WTC11 (cell line): ENCODE results near the gene SLC25A21. TPM values are rescaled to one million over a fixed set of nuclear protein-coding genes. Genes with fewer than 3 reads are reported as not detected.

Experiments used
- ATAC-seq: fragments of 200-7000 bp; cut with Tn5 transposase; 2 replicates; pipeline ENCODE4 v1.10.0; 2021; ENCODE audit warnings: mild to moderate bottlenecking, moderate library complexity
- CTCF ChIA-PET: fragments of 300-600 bp; sonication (Branson Sonifier 250); formaldehyde crosslinking; loops from one replicate; lab custom pipeline; 2021; ENCODE audit warnings: antibody characterized with exemption; lab: Charles Lee
- POLR2A ChIA-PET: fragments of 350-600 bp; sonication (Branson Sonifier 250); formaldehyde crosslinking; loops from one replicate; lab custom pipeline; 2021; ENCODE audit warnings: antibody characterized with exemption; lab: Charles Lee
- DNase-seq: peaks from one replicate; pipeline ENCODE4 v3.0.0; 2021; ENCODE audit warnings: low spot score
- H3K27ac Mint-ChIP-seq: 2 replicates; pipeline ENCODE4 v1.8.0; 2021; ENCODE audit warnings: mixed read lengths
- H3K27me3 Mint-ChIP-seq: 2 replicates; pipeline ENCODE4 v1.8.0; 2021; ENCODE audit warnings: low read depth, mild to moderate bottlenecking, moderate library complexity, mixed read lengths
- H3K36me3 Mint-ChIP-seq: 2 replicates; pipeline ENCODE4 v1.8.0; 2021; ENCODE audit warnings: mixed read lengths
- H3K4me1 Mint-ChIP-seq: 2 replicates; pipeline ENCODE4 v1.8.0; 2022; ENCODE audit warnings: mixed read lengths
- H3K4me3 Mint-ChIP-seq: 2 replicates; pipeline ENCODE4 v1.8.0; 2021; ENCODE audit warnings: mild to moderate bottlenecking, moderate library complexity, mixed read lengths
- H3K9me3 Mint-ChIP-seq: 2 replicates; pipeline ENCODE4 v1.8.0; 2021; ENCODE audit warnings: mixed read lengths
- ATF3 ChIP-seq: sonication (generic); formaldehyde crosslinking; conservative IDR thresholded peaks from 2 replicates; pipeline ENCODE4 v1.8.1; 2022; ENCODE audit warnings: mild to moderate bottlenecking, missing genetic modification reagents
- CBFB ChIP-seq: sonication (generic); formaldehyde crosslinking; IDR thresholded peaks from 2 replicates; pipeline ENCODE4 v1.8.1; 2022; ENCODE audit warnings: mild to moderate bottlenecking, low read depth, missing genetic modification reagents
- E2F5 ChIP-seq: sonication (generic); formaldehyde crosslinking; IDR thresholded peaks from 2 replicates; pipeline ENCODE4 v1.8.1; 2022; ENCODE audit warnings: mild to moderate bottlenecking, moderate library complexity, missing genetic modification reagents
- ETV6 ChIP-seq: sonication (generic); formaldehyde crosslinking; IDR thresholded peaks from 2 replicates; pipeline ENCODE4 v1.8.1; 2022; ENCODE audit warnings: mild to moderate bottlenecking, missing genetic modification reagents
- FOXJ3 ChIP-seq: sonication (generic); formaldehyde crosslinking; IDR thresholded peaks from 2 replicates; pipeline ENCODE4 v1.9.0; 2021; ENCODE audit warnings: missing genetic modification reagents, mild to moderate bottlenecking, borderline replicate concordance
- FOXP1 ChIP-seq: sonication (generic); formaldehyde crosslinking; IDR thresholded peaks from 2 replicates; pipeline ENCODE4 v1.8.0; 2022; ENCODE audit warnings: missing genetic modification reagents, mild to moderate bottlenecking, moderate library complexity, borderline replicate concordance
- GABPB1 ChIP-seq: sonication (generic); formaldehyde crosslinking; IDR thresholded peaks from 2 replicates; pipeline ENCODE4 v1.8.1; 2023; ENCODE audit warnings: mild to moderate bottlenecking, missing genetic modification reagents
- GTF2I ChIP-seq: fragments of 250-450 bp; sonication (Bioruptor Pico); conservative IDR thresholded peaks from 2 replicates; pipeline ENCODE4 v1.4.0; 2021; ENCODE audit warnings: mild to moderate bottlenecking
- IRF1 ChIP-seq: sonication (generic); formaldehyde crosslinking; IDR thresholded peaks from 2 replicates; pipeline ENCODE4 v1.8.0; 2023; ENCODE audit warnings: missing genetic modification reagents
- MLX ChIP-seq: sonication (generic); formaldehyde crosslinking; IDR thresholded peaks from 2 replicates; pipeline ENCODE4 v1.8.1; 2023; ENCODE audit warnings: mild to moderate bottlenecking, missing genetic modification reagents, moderate library complexity
- MYBL2 ChIP-seq: sonication (generic); formaldehyde crosslinking; IDR thresholded peaks from 2 replicates; pipeline ENCODE4 v1.8.1; 2023; ENCODE audit warnings: mild to moderate bottlenecking, moderate library complexity, missing genetic modification reagents
- NFATC4 ChIP-seq: fragments of 250-450 bp; sonication (Bioruptor Pico); IDR thresholded peaks from 2 replicates; pipeline ENCODE4 v1.9.0; 2021; ENCODE audit warnings: mild to moderate bottlenecking
- RELA ChIP-seq: sonication (generic); formaldehyde crosslinking; IDR thresholded peaks from 2 replicates; pipeline ENCODE4 v1.8.1; 2022; ENCODE audit warnings: missing genetic modification reagents, mild to moderate bottlenecking, borderline replicate concordance
- STAT6 ChIP-seq: sonication (generic); formaldehyde crosslinking; conservative IDR thresholded peaks from 2 replicates; pipeline ENCODE4 v1.8.1; 2023; ENCODE audit warnings: mild to moderate bottlenecking, low read depth, missing genetic modification reagents, moderate library complexity
- TEAD1 ChIP-seq: sonication (generic); formaldehyde crosslinking; IDR thresholded peaks from 2 replicates; pipeline ENCODE4 v1.8.0; 2022; ENCODE audit warnings: mild to moderate bottlenecking, missing genetic modification reagents
- TP53 ChIP-seq: sonication (generic); formaldehyde crosslinking; IDR thresholded peaks from 2 replicates; pipeline ENCODE4 v1.8.1; 2023; ENCODE audit warnings: mild to moderate bottlenecking, missing genetic modification reagents
- ZBTB43 ChIP-seq: sonication (generic); formaldehyde crosslinking; IDR thresholded peaks from 2 replicates; pipeline ENCODE4 v1.8.1; 2023; ENCODE audit warnings: mild to moderate bottlenecking, missing genetic modification reagents
- ZMAT4 ChIP-seq: fragments of 250-450 bp; sonication (Bioruptor Pico); IDR thresholded peaks from 2 replicates; pipeline ENCODE4 v1.9.0; 2021; ENCODE audit warnings: mild to moderate bottlenecking
- ZNF416 ChIP-seq: fragments of 250-450 bp; sonication (Bioruptor Pico); IDR thresholded peaks from 2 replicates; pipeline ENCODE4 v1.9.0; 2021; ENCODE audit warnings: mild to moderate bottlenecking, inconsistent platforms
- ZNF532 ChIP-seq: fragments of 250-450 bp; sonication (Bioruptor Pico); IDR thresholded peaks from 2 replicates; pipeline ENCODE4 v1.9.0; 2021; ENCODE audit warnings: mild to moderate bottlenecking, borderline replicate concordance
- total RNA-seq: library from RNA; stranded (reverse); gene quantifications from 3 replicates; pipeline ENCODE4 v1.2.3, GENCODE V29; 2021

SLC25A21 gene
- total RNA-seq, 1 experiment from 2014 or later: 8.2 TPM

GRCh38 chr14:36989806-36990205 lies 182.6 kb downstream of the SLC25A21 start:
- Mint-ChIP-seq H3K9me3 (no peaks in the 10 kb centered on the region), H3K4me3 (no peak overlapping the region), H3K27me3 (no peaks in the 10 kb centered on the region), H3K4me1 (0 out of 2 replicates have a peak, but pooled peaks cover 5% of the 10 kb centered on the region), H3K36me3 (no peaks in the 10 kb centered on the region), H3K27ac (no peak overlapping the region)
- ChIA-PET CTCF (interaction anchor here (0.9 kb wide), 1 partner anchor 241 kb away, joined by 3 read pairs; no protein-coding TSS in a partner anchor), POLR2A (no interaction called here)
- TF ChIP-seq GABPB1 (CRISPR knock-in tag) (no peak), NFATC4 (no peak), IRF1 (CRISPR knock-in tag) (no peak), MLX (CRISPR knock-in tag) (no peak), MYBL2 (CRISPR knock-in tag) (no peak), ZNF416 (CRISPR knock-in tag) (no peak), FOXJ3 (CRISPR knock-in tag) (no peak), FOXP1 (CRISPR knock-in tag) (no peak), RELA (CRISPR knock-in tag) (no peak), TP53 (no peak), ZBTB43 (CRISPR knock-in tag) (no peak), TEAD1 (CRISPR knock-in tag) (no peak)
- DNase-seq: no peak
- no peak for ATAC-seq

- CTCF ChIA-PET: interaction anchor here (1.5 kb wide), 1 partner anchor 47 kb away, joined by 5 read pairs; no protein-coding TSS in a partner anchor
- no peak overlapping the region for H3K4me3 Mint-ChIP-seq
- 0 out of 2 replicates have a peak, but pooled peaks cover 5% of the 10 kb centered on the region for H3K4me1 Mint-ChIP-seq
- H3K9me3 Mint-ChIP-seq: no peaks in the 10 kb centered on the region
- no peak overlapping the region for H3K27ac Mint-ChIP-seq
- TF ChIP-seq ZNF532 (CRISPR knock-in tag) (no peak), NFATC4 (no peak), TEAD1 (CRISPR knock-in tag) (no peak), GTF2I (no peak), ATF3 (CRISPR knock-in tag) (no peak), ETV6 (CRISPR knock-in tag) (no peak)
- ATAC-seq: no peak
- no peaks in the 10 kb centered on the region for H3K27me3 Mint-ChIP-seq
- DNase-seq: no peak
- POLR2A ChIA-PET: no interaction called here
- H3K36me3 Mint-ChIP-seq: no peaks in the 10 kb centered on the region
Measured at GRCh38 chr14:36988989-36989388, 183.4 kb downstream of the SLC25A21 start.

GRCh38 chr14:36988568-36988967 lies 183.8 kb downstream of the SLC25A21 start:
- Mint-ChIP-seq H3K4me3 (no peak overlapping the region), H3K9me3 (no peaks in the 10 kb centered on the region), H3K36me3 (no peaks in the 10 kb centered on the region), H3K4me1 (0 out of 2 replicates have a peak, but pooled peaks cover 5% of the 10 kb centered on the region), H3K27ac (no peak overlapping the region), H3K27me3 (no peaks in the 10 kb centered on the region)
- ATAC-seq: no peak
- ChIA-PET POLR2A (no interaction called here), CTCF (interaction anchor here (1.5 kb wide), 1 partner anchor 46 kb away, joined by 5 read pairs; no protein-coding TSS in a partner anchor)
- DNase-seq: no peak
- no peak for TF ChIP-seq GTF2I
- TF ChIP-seq STAT6 (CRISPR knock-in tag): no peak
- TF ChIP-seq E2F5 (CRISPR knock-in tag): no peak
- no peak for TF ChIP-seq ZMAT4 (CRISPR knock-in tag)
- TF ChIP-seq CBFB (CRISPR knock-in tag): no peak
